K562 (cell line): ENCODE results near the gene CCDC18.

ENCODE experiments used
- BCOR ChIP-seq: fragments of 450-650 bp; IDR thresholded peaks from 2 replicates; pipeline ENCODE4 v1.6.1; 2016
- GABPA ChIP-seq: fragments of 200-800 bp; sonication (Bioruptor generic); conservative IDR thresholded peaks from 2 replicates; pipeline ENCODE4 v1.6.1; 2016; ENCODE audit warnings: low read depth, missing genetic modification characterization, missing compliant biosample characterization
- LEF1 ChIP-seq: fragments of 450-650 bp; IDR thresholded peaks from 2 replicates; pipeline ENCODE4 v1.6.1; 2016; ENCODE audit warnings: mild to moderate bottlenecking
- NEUROD1 ChIP-seq: fragments of 150-350 bp; IDR thresholded peaks from 2 replicates; pipeline ENCODE4 v1.6.1; 2014; ENCODE audit warnings: borderline replicate concordance, low read length, low read depth; ENCODE audit not compliant: partially characterized antibody
- PHF8 ChIP-seq: fragments of 200-600 bp; sonication (generic); IDR thresholded peaks from 2 replicates; pipeline ENCODE4 v1.6.1; 2012; ENCODE audit warnings: mixed run types, mild to moderate bottlenecking, inconsistent platforms, low read length, moderate library complexity, borderline replicate concordance
- ZBTB1 ChIP-seq: sonication (generic); formaldehyde crosslinking; IDR thresholded peaks from 2 replicates; pipeline ENCODE4 v1.8.1; 2023; ENCODE audit warnings: missing genetic modification reagents, low read depth, mild to moderate bottlenecking, borderline replicate concordance
- ZNF239 ChIP-seq: fragments of 250-450 bp; sonication (Bioruptor Pico); IDR thresholded peaks from 2 replicates; pipeline ENCODE4 v1.4.0; 2020; ENCODE audit warnings: mild to moderate bottlenecking
- ZNF766 ChIP-seq: fragments of 200-800 bp; sonication (Bioruptor generic); conservative IDR thresholded peaks from 2 replicates; pipeline ENCODE4 v1.6.1; 2016; ENCODE audit warnings: missing genetic modification characterization, missing compliant biosample characterization
- TF ChIP-seq, protein P1 (sequence below), 2 experiments: fragments of 450-650 bp in 1 of 2; sonication (generic) in 1 of 2; formaldehyde crosslinking in 1 of 2; IDR thresholded peaks in 1 of 2; conservative IDR thresholded peaks in 1 of 2; 2 replicates each; pipeline versions ENCODE4 v1.6.1 to v1.8.1; 2016 to 2023; ENCODE audit warnings: mild to moderate bottlenecking in 2 of 2, moderate library complexity in 2 of 2, inconsistent platforms in 1 of 2, missing genetic modification reagents in 1 of 2
- TF ChIP-seq, protein P2 (sequence below): fragments of 450-650 bp; formaldehyde crosslinking; IDR thresholded peaks from 2 replicates; pipeline ENCODE4 v1.4.0; 2020; ENCODE audit warnings: mild to moderate bottlenecking, mixed read lengths
- TF ChIP-seq, protein P3 (sequence below): fragments of 250-450 bp; sonication (Bioruptor Pico); IDR thresholded peaks from 2 replicates; pipeline ENCODE4 v1.9.0; 2021; ENCODE audit warnings: mild to moderate bottlenecking, inconsistent platforms
- TF ChIP-seq, protein P4 (sequence below): sonication (generic); formaldehyde crosslinking; IDR thresholded peaks from 2 replicates; pipeline ENCODE4 v1.8.1; 2023; ENCODE audit warnings: mild to moderate bottlenecking, missing genetic modification reagents
- TF ChIP-seq, protein P5 (sequence below): sonication (generic); formaldehyde crosslinking; IDR thresholded peaks from 2 replicates; pipeline ENCODE4 v1.8.1; 2022; ENCODE audit warnings: missing genetic modification reagents

DNA sequence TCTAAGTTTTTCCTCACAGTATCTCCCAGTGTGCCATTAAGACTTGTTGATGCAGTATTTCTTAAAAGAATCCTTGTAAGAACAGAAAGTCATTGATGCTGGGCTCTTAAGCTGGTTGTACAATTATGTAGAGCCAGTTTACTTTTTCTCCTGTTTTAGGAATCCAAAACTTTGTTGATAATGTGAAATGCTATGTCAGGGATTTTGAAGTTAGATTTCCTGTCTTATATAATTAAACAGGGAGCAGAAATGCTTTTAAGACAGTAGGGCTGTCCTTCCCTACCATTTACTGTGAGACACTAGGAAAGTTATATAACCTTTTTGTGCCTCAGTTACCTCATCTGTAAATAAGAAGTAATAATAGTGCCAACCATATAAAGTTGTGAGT lies 26.0 kb downstream of the CCDC18 start:
- TF ChIP-seq LEF1 (no peak), GABPA (tag) (no peak), ZBTB1 (CRISPR knock-in tag) (no peak), BCOR (no peak), NEUROD1 (no peak), ZNF239 (no peak), PHF8 (no peak), ZNF766 (CRISPR knock-in tag) (no peak)
- TF ChIP-seq, protein P1, sequence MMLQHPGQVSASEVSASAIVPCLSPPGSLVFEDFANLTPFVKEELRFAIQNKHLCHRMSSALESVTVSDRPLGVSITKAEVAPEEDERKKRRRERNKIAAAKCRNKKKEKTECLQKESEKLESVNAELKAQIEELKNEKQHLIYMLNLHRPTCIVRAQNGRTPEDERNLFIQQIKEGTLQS (IDR thresholded peaks at IDR 0.05): no peak
- TF ChIP-seq, protein P1 (CRISPR knock-in tag; conservative IDR thresholded peaks at IDR 0.05): no peak
- TF ChIP-seq, protein P2, sequence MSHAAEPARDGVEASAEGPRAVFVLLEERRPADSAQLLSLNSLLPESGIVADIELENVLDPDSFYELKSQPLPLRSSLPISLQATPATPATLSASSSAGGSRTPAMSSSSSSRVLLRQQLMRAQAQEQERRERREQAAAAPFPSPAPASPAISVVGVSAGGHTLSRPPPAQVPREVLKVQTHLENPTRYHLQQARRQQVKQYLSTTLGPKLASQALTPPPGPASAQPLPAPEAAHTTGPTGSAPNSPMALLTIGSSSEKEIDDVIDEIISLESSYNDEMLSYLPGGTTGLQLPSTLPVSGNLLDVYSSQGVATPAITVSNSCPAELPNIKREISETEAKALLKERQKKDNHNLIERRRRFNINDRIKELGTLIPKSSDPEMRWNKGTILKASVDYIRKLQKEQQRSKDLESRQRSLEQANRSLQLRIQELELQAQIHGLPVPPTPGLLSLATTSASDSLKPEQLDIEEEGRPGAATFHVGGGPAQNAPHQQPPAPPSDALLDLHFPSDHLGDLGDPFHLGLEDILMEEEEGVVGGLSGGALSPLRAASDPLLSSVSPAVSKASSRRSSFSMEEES: no peak
- TF ChIP-seq, protein P3, sequence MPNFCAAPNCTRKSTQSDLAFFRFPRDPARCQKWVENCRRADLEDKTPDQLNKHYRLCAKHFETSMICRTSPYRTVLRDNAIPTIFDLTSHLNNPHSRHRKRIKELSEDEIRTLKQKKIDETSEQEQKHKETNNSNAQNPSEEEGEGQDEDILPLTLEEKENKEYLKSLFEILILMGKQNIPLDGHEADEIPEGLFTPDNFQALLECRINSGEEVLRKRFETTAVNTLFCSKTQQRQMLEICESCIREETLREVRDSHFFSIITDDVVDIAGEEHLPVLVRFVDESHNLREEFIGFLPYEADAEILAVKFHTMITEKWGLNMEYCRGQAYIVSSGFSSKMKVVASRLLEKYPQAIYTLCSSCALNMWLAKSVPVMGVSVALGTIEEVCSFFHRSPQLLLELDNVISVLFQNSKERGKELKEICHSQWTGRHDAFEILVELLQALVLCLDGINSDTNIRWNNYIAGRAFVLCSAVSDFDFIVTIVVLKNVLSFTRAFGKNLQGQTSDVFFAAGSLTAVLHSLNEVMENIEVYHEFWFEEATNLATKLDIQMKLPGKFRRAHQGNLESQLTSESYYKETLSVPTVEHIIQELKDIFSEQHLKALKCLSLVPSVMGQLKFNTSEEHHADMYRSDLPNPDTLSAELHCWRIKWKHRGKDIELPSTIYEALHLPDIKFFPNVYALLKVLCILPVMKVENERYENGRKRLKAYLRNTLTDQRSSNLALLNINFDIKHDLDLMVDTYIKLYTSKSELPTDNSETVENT (CRISPR knock-in tag): no peak
- TF ChIP-seq, protein P4, sequence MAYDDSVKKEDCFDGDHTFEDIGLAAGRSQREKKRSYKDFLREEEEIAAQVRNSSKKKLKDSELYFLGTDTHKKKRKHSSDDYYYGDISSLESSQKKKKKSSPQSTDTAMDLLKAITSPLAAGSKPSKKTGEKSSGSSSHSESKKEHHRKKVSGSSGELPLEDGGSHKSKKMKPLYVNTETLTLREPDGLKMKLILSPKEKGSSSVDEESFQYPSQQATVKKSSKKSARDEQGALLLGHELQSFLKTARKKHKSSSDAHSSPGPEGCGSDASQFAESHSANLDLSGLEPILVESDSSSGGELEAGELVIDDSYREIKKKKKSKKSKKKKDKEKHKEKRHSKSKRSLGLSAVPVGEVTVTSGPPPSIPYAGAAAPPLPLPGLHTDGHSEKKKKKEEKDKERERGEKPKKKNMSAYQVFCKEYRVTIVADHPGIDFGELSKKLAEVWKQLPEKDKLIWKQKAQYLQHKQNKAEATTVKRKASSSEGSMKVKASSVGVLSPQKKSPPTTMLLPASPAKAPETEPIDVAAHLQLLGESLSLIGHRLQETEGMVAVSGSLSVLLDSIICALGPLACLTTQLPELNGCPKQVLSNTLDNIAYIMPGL (CRISPR knock-in tag): no peak
- TF ChIP-seq, protein P5, sequence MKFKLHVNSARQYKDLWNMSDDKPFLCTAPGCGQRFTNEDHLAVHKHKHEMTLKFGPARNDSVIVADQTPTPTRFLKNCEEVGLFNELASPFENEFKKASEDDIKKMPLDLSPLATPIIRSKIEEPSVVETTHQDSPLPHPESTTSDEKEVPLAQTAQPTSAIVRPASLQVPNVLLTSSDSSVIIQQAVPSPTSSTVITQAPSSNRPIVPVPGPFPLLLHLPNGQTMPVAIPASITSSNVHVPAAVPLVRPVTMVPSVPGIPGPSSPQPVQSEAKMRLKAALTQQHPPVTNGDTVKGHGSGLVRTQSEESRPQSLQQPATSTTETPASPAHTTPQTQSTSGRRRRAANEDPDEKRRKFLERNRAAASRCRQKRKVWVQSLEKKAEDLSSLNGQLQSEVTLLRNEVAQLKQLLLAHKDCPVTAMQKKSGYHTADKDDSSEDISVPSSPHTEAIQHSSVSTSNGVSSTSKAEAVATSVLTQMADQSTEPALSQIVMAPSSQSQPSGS (CRISPR knock-in tag): no peak
